ENCODE data around the gene GJC2. TPM values are rescaled to one million over a fixed set of nuclear protein-coding genes. Genes with fewer than 3 reads are reported as not detected.

Gene GJC2
- total and polyA plus RNA-seq, 2 donors (not counting 3 experiments of a cell fraction or from before 2014, with no cell fraction given), result 0.58 to 1.2 TPM

- CTCF ChIA-PET, result no interaction called here
- H3K4me1 ChIP-seq (ENCODE audit: control insufficient read depth, extremely low read depth, insufficient read depth, low read length), result no peaks in the 10 kb centered on the region
- TF ChIP-seq, protein P1, sequence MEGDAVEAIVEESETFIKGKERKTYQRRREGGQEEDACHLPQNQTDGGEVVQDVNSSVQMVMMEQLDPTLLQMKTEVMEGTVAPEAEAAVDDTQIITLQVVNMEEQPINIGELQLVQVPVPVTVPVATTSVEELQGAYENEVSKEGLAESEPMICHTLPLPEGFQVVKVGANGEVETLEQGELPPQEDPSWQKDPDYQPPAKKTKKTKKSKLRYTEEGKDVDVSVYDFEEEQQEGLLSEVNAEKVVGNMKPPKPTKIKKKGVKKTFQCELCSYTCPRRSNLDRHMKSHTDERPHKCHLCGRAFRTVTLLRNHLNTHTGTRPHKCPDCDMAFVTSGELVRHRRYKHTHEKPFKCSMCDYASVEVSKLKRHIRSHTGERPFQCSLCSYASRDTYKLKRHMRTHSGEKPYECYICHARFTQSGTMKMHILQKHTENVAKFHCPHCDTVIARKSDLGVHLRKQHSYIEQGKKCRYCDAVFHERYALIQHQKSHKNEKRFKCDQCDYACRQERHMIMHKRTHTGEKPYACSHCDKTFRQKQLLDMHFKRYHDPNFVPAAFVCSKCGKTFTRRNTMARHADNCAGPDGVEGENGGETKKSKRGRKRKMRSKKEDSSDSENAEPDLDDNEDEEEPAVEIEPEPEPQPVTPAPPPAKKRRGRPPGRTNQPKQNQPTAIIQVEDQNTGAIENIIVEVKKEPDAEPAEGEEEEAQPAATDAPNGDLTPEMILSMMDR (IDR thresholded peaks at IDR 0.05; ENCODE audit: extremely low read depth in 1 of 2, insufficient read depth in 1 of 2, low read depth in 1 of 2, low read length in 2 of 2), result no peak
- TF ChIP-seq JUN (IDR thresholded peaks at IDR 0.05; ENCODE audit: borderline replicate concordance, insufficient read depth, insufficient read length, low read depth) (no peak), FOS (IDR thresholded peaks at IDR 0.05; ENCODE audit: borderline replicate concordance, insufficient read depth, low read length) (no peak), GATA2 (IDR thresholded peaks at IDR 0.05; ENCODE audit: insufficient read depth, insufficient read length, low read depth, low read length) (no peak), MAX (IDR thresholded peaks at IDR 0.05; ENCODE audit: insufficient read depth, insufficient read length) (no peak), EZH2 (IDR thresholded peaks at IDR 0.05; ENCODE audit: borderline replicate concordance, low read depth, low read length, severe bottlenecking) (no peak), POLR2AphosphoS5 (IDR thresholded peaks at IDR 0.05; ENCODE audit: insufficient read depth, low read depth, low read length) (no peak), POLR2A (IDR thresholded peaks at IDR 0.05; ENCODE audit: low read depth, low read length) (no peak), MYC (IDR thresholded peaks at IDR 0.05; ENCODE audit: low read depth, low read length) (no peak)
These were observed 57.0 kb downstream of the GJC2 start for GRCh38 chr1:228206582-228207351.

More at GRCh38 chr1:228206582-228207351, 57.0 kb downstream of the GJC2 start:
- no peaks in the 10 kb centered on the region for H3K9me3 ChIP-seq (replicated peaks; ENCODE audit: control insufficient read depth, insufficient read depth, low read length)
- DNase-seq (ENCODE audit: low read depth, low spot score) (no peak), FAIRE-seq (no peak)
- H2AFZ ChIP-seq (ENCODE audit: low read depth, low read length), result no peak overlapping the region
- H3K79me2 ChIP-seq (ENCODE audit: control insufficient read depth, insufficient read depth, low read length), result no peaks in the 10 kb centered on the region
- intact Hi-C loops (cut with micrococcal nuclease), result no loop called here
- dilution Hi-C loops (cut with MboI; ENCODE audit: extremely low pct_ligation_motif_present, low sequenced_read_pairs), result no loop called here
- no peak overlapping the region for H3K4me2 ChIP-seq (ENCODE audit: insufficient read depth, low read length)
- no peak overlapping the region for H3K4me3 ChIP-seq (replicated peaks in 1 of 3; ENCODE audit: insufficient read depth in 1 of 3, low read depth in 1 of 3, low read length in 3 of 3)
- H3K9me1 ChIP-seq (replicated peaks; ENCODE audit: control insufficient read depth, extremely low read depth, insufficient read depth, low read length), result no peaks in the 10 kb centered on the region
- peaks cover 0 to 4% of the 10 kb centered on the region in 2 experiments for H3K27me3 ChIP-seq (ENCODE audit: control insufficient read depth in 2 of 2, insufficient read depth in 2 of 2, low read length in 2 of 2)
- POLR2A ChIA-PET, result no interaction called here
- no TSS peak for BruUV-seq (replicated peaks)
- H3K27ac ChIP-seq (ENCODE audit: insufficient read depth, low read depth, low read length), result no peak overlapping the region
- H3K9ac ChIP-seq (replicated peaks; ENCODE audit: extremely low read depth, insufficient read depth, low read length), result no peak overlapping the region
- H4K20me1 ChIP-seq (replicated peaks; ENCODE audit: control insufficient read depth, extremely low read depth, insufficient read depth, low read length), result no peaks in the 10 kb centered on the region
- H3K36me3 ChIP-seq (ENCODE audit: control insufficient read depth in 2 of 2, extremely low read depth in 1 of 2, insufficient read depth in 2 of 2, low read length in 2 of 2), result no peaks in the 10 kb centered on the region

Data from endothelial cell of umbilical vein (primary cell).